Stimulated activated effector memory CD8-positive, alpha-beta T cell treated with anti-CD3 and anti-CD28 coated beads, Interleukin-12 subunit alpha, Interleukin-12 subunit beta, amount 100 ng/mL, for 72 hours (primary cell): ENCODE results near the gene SAMD4B.
"Not testable (repeated sequence)": the region's sequence is repeated elsewhere in the genome, so short reads cannot be mapped to it uniquely, and the experiment has no call there.

Experiments used
- ATAC-seq: fragments of 150-1000 bp; cut with Tn5 transposase; 2 replicates; pipeline ENCODE4 v1.10.0; 2021
- DNase-seq, 2 donors: peaks; one replicate each; pipeline ENCODE4 v3.0.0; 2021 to 2022; ENCODE audit warnings: low spot score in 2 of 2
- H3K27ac Mint-ChIP-seq: one replicate; pipeline ENCODE4 v1.8.0; 2022; ENCODE audit warnings: mild to moderate bottlenecking, mixed read lengths
- H3K36me3 Mint-ChIP-seq: one replicate; pipeline ENCODE4 v1.8.0; 2022; ENCODE audit warnings: mild to moderate bottlenecking, mixed read lengths
- H3K4me1 Mint-ChIP-seq: one replicate; pipeline ENCODE4 v1.8.0; 2022; ENCODE audit warnings: mixed read lengths
- H3K4me3 Mint-ChIP-seq: one replicate; pipeline ENCODE4 v1.8.0; 2022; ENCODE audit warnings: mild to moderate bottlenecking, mixed read lengths
- H3K9me3 Mint-ChIP-seq: one replicate; pipeline ENCODE4 v1.8.0; 2022; ENCODE audit warnings: mixed read lengths

SAMD4B gene

GRCh38 chr19:39321117-39321831 is 20.9 kb upstream of the SAMD4B start:
- Mint-ChIP-seq H3K4me3 (peak overlapping the region; percentile 72), H3K27ac (peak overlapping the region; percentile 67), H3K36me3 (peaks cover 15% of the 10 kb centered on the region), H3K4me1 (peaks cover 45% of the 10 kb centered on the region), H3K9me3 (no peaks in the 10 kb centered on the region)
- DNase-seq (no peak), ATAC-seq (peak; percentile 22)

- DNase-seq (no peak), ATAC-seq (no peak)
- Mint-ChIP-seq H3K4me1 (peaks cover 45% of the 10 kb centered on the region), H3K27ac (peak overlapping the region; percentile 67), H3K4me3 (peak overlapping the region; percentile 72), H3K9me3 (no peaks in the 10 kb centered on the region), H3K36me3 (peaks cover 18% of the 10 kb centered on the region)
Measured at GRCh38 chr19:39321832-39322176, 20.4 kb upstream of the SAMD4B start.

- DNase-seq (no peak), ATAC-seq (no peak)
- H3K36me3 Mint-ChIP-seq = peaks cover 42% of the 10 kb centered on the region
- no peak overlapping the region for H3K4me3 Mint-ChIP-seq
- H3K9me3 Mint-ChIP-seq = no peaks in the 10 kb centered on the region
- peak overlapping the region; percentile 11 for H3K27ac Mint-ChIP-seq
- peaks cover 44% of the 10 kb centered on the region for H3K4me1 Mint-ChIP-seq
Measured at GRCh38 chr19:39324242-39324842, 17.9 kb upstream of the SAMD4B start.

- Mint-ChIP-seq H3K9me3 (no peaks in the 10 kb centered on the region), H3K4me3 (no peak overlapping the region), H3K27ac (no peak overlapping the region), H3K4me1 (peaks cover 38% of the 10 kb centered on the region), H3K36me3 (peaks cover 59% of the 10 kb centered on the region)
- ATAC-seq (no peak), DNase-seq (no peak)
Measured at GRCh38 chr19:39325778-39326665, 16.2 kb upstream of the SAMD4B start.

- Mint-ChIP-seq H3K27ac (peak overlapping the region; percentile 90), H3K36me3 (peaks cover 74% of the 10 kb centered on the region), H3K4me3 (no peak overlapping the region), H3K9me3 (no peaks in the 10 kb centered on the region), H3K4me1 (peaks cover 32% of the 10 kb centered on the region)
- DNase-seq (no peak), ATAC-seq (no peak)
Measured at GRCh38 chr19:39327363-39328045, 14.7 kb upstream of the SAMD4B start.

- peak overlapping the region; percentile 90 for H3K27ac Mint-ChIP-seq
- peak; percentile 85 to 92 for DNase-seq
- H3K9me3 Mint-ChIP-seq = no peaks in the 10 kb centered on the region
- H3K36me3 Mint-ChIP-seq = peaks cover 80% of the 10 kb centered on the region
- H3K4me1 Mint-ChIP-seq = peaks cover 31% of the 10 kb centered on the region
- ATAC-seq = peak; percentile 66
- H3K4me3 Mint-ChIP-seq = no peak overlapping the region
Measured at GRCh38 chr19:39328046-39328705, 14.0 kb upstream of the SAMD4B start.

- ATAC-seq (no peak), DNase-seq (no peak)
- Mint-ChIP-seq H3K36me3 (peaks cover 96% of the 10 kb centered on the region), H3K9me3 (no peaks in the 10 kb centered on the region), H3K4me3 (no peak overlapping the region), H3K27ac (peak overlapping the region; percentile 90), H3K4me1 (peaks cover 32% of the 10 kb centered on the region)
Measured at GRCh38 chr19:39329948-39330347, 12.3 kb upstream of the SAMD4B start.

GRCh38 chr19:39332293-39332692 is 9.9 kb upstream of the SAMD4B start:
- ATAC-seq = no peak
- H3K27ac Mint-ChIP-seq = no peak overlapping the region
- peaks cover 48% of the 10 kb centered on the region for H3K4me1 Mint-ChIP-seq

GRCh38 chr19:39332738-39333137 is 9.5 kb upstream of the SAMD4B start:
- Mint-ChIP-seq H3K4me1 (peaks cover 52% of the 10 kb centered on the region), H3K27ac (peak overlapping the region; percentile 54), H3K4me3 (peak overlapping the region; percentile 97), H3K36me3 (peaks cover 84% of the 10 kb centered on the region)
- not testable (repeated sequence) for H3K9me3 Mint-ChIP-seq, ATAC-seq, DNase-seq

More at GRCh38 chr19:39332293-39332692, 9.9 kb upstream of the SAMD4B start:
- no peak for DNase-seq
- H3K36me3 Mint-ChIP-seq = peaks cover 87% of the 10 kb centered on the region
- H3K9me3 Mint-ChIP-seq = no peaks in the 10 kb centered on the region
- no peak overlapping the region for H3K4me3 Mint-ChIP-seq

GRCh38 chr19:39333507-39333906 is 8.7 kb upstream of the SAMD4B start:
- H3K9me3 Mint-ChIP-seq = no peaks in the 10 kb centered on the region
- DNase-seq = no peak
- peak overlapping the region; percentile 54 for H3K27ac Mint-ChIP-seq
- peaks cover 52% of the 10 kb centered on the region for H3K4me1 Mint-ChIP-seq
- no peak for ATAC-seq
- peak overlapping the region; percentile 97 for H3K4me3 Mint-ChIP-seq
- peaks cover 76% of the 10 kb centered on the region for H3K36me3 Mint-ChIP-seq

- ATAC-seq = no peak
- Mint-ChIP-seq H3K9me3 (no peaks in the 10 kb centered on the region), H3K4me1 (peaks cover 45% of the 10 kb centered on the region), H3K4me3 (peak overlapping the region; percentile 97), H3K27ac (peak overlapping the region; percentile 98), H3K36me3 (peaks cover 66% of the 10 kb centered on the region)
- DNase-seq = no peak
Measured at GRCh38 chr19:39334444-39334976, 7.7 kb upstream of the SAMD4B start.

- H3K4me3 Mint-ChIP-seq = peak overlapping the region; percentile 97
- H3K27ac Mint-ChIP-seq = peak overlapping the region; percentile 98
- ATAC-seq (peak; percentile 58), DNase-seq (peak in 1 of 2 donors; percentile 59)
- peaks cover 44% of the 10 kb centered on the region for H3K4me1 Mint-ChIP-seq
- H3K36me3 Mint-ChIP-seq = peaks cover 60% of the 10 kb centered on the region
- H3K9me3 Mint-ChIP-seq = no peaks in the 10 kb centered on the region
Measured at GRCh38 chr19:39335168-39335548, 7.1 kb upstream of the SAMD4B start.

GRCh38 chr19:39336483-39336882 is 5.7 kb upstream of the SAMD4B start:
- peaks cover 48% of the 10 kb centered on the region for H3K4me1 Mint-ChIP-seq
- H3K9me3 Mint-ChIP-seq = no peaks in the 10 kb centered on the region
- peaks cover 47% of the 10 kb centered on the region for H3K36me3 Mint-ChIP-seq
- H3K4me3 Mint-ChIP-seq = peak overlapping the region; percentile 97
- H3K27ac Mint-ChIP-seq = peak overlapping the region; percentile 98
- ATAC-seq (no peak), DNase-seq (no peak)

GRCh38 chr19:39339674-39340073 is 2.5 kb upstream of the SAMD4B start:
- Mint-ChIP-seq H3K36me3 (peaks cover 33% of the 10 kb centered on the region), H3K9me3 (no peaks in the 10 kb centered on the region), H3K4me3 (peak overlapping the region; percentile 98), H3K27ac (peak overlapping the region; percentile 96), H3K4me1 (peaks cover 62% of the 10 kb centered on the region)
- DNase-seq (no peak), ATAC-seq (no peak)
